GM10266 (cell line): Measurements from ENCODE around the gene EVL.
A peak's percentile ranks its signal among the peaks of the same experiment; 100 is the strongest.

ENCODE experiments used
- DNase-seq: peaks from one replicate; pipeline ENCODE4 v3.0.0; 2012; ENCODE audit errors: extremely low spot score
- TF ChIP-seq, protein P1 (sequence below): IDR thresholded peaks from 2 replicates; pipeline ENCODE4 v1.5.1; 2012; ENCODE audit warnings: mild to moderate bottlenecking, low read depth; ENCODE audit not compliant: control insufficient read depth, insufficient read depth; ENCODE audit errors: missing control alignments

Gene EVL

DNA sequence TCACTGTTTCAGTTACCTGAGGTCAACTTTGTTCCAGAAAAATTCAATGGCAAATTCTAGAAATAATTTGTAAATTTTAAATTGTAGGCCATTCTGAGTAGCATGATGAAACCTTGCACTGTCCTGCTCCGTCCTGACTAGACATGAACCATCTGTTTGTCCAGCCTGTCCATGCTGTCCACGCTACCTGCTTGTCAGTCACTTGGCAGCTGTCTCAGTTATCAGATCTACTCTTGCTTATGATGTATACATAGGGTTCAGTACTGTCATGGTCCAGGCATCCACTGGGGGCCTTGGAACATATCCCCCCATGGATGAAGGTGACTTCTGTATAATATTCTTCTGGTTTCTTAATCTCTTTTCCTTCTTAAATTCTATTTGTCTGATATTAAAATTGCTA lies 14.1 kb upstream of the EVL start:
- TF ChIP-seq, protein P1, sequence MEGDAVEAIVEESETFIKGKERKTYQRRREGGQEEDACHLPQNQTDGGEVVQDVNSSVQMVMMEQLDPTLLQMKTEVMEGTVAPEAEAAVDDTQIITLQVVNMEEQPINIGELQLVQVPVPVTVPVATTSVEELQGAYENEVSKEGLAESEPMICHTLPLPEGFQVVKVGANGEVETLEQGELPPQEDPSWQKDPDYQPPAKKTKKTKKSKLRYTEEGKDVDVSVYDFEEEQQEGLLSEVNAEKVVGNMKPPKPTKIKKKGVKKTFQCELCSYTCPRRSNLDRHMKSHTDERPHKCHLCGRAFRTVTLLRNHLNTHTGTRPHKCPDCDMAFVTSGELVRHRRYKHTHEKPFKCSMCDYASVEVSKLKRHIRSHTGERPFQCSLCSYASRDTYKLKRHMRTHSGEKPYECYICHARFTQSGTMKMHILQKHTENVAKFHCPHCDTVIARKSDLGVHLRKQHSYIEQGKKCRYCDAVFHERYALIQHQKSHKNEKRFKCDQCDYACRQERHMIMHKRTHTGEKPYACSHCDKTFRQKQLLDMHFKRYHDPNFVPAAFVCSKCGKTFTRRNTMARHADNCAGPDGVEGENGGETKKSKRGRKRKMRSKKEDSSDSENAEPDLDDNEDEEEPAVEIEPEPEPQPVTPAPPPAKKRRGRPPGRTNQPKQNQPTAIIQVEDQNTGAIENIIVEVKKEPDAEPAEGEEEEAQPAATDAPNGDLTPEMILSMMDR: no peak
- DNase-seq: no peak

DNA sequence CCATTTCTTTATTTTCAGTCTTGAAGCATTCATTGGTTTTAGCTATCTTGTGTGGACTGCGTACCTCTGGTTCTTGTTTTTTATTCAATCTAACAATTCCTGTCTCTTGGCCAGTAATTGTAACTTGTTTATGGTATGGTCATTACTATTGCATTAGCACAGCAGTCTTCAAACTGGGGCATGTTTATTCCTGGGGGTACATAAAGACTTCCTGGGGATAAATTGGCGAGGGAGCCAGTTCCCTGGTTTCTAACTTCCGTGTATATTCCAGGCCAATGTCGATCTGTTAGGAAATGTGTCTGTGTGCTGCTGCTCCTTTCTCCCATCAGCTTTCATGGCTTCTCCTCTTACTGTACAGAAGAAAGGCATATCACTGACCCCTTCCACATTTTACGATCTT lies 13.7 kb upstream of the EVL start:
- TF ChIP-seq, protein P1: no peak
- DNase-seq: no peak

DNA sequence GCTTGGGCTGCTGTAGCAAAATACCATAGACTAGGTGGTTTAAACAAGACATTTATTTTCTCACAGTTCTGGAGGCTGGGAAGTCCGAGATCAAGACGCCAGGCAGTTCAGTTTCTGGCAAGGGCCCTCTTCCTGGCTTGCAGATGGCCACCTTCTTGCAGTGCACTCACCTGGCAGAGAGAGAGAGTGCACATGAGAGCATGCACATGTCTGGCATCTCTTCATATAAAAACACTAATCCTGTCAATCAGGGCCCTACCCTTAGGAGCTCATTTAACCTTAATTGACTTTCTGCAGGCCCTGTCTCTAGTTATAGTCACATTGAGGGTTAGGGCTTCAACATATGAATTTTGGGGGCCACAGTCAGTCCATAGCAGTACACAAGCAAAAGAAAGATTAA lies 12.4 kb upstream of the EVL start:
- DNase-seq: no peak
- TF ChIP-seq, protein P1: no peak

DNA sequence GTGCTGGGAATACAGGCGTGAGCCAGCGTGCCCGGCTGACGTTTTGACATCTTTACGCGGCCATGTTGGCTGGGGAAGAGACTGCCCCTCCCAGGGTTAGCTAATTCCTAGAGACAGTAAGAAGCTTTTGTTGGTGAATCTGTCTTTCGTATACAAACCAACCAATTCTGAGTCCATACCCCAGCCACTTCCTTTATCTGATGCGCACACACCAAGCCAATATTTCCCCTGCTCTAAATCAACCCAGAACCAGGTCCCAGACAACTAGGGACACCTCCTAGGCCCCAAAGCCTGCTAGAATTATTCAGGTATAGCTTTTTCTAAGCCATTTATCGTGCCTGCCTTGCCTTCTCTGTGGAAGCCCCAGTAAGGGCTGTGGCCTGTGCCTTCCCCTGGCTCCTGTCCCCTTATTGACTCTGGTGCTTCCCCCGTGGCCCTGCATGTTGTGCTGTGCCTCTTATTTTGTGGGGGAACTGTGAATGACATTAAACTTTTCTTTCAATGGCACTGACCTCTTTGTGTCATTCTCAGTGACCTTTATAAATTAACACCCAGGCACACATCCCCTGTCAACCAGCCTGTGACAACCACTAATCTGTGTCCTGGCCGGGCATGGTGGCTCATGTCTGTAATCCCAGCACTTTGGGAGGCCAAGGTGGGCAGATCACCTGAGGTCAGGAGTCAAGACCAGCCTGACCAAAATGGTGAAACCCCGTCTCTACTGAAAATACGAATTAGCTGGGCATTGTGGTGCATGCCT lies 10.7 kb upstream of the EVL start:
- TF ChIP-seq, protein P1: no peak
- DNase-seq: no peak

DNA sequence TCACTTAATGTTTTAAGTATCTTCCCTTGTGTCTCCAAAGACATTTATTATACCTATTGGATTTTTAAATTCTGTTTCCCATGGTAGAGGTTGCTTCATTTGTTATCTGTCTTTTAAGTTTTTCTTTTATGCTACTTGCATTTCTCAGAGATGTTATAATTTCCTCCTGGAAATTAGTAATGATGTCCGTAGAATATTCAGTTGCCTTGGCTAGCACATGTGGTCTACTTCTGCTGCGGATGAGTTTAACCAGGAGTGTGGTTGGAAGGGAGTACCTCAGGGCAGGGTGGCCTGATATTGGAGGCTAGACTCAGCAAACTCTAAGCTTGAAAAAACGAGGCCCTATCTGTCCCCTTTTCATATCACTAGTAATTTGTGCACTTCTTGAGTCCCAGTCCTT lies 8.8 kb upstream of the EVL start:
- TF ChIP-seq, protein P1: no peak
- no peak for DNase-seq

DNA sequence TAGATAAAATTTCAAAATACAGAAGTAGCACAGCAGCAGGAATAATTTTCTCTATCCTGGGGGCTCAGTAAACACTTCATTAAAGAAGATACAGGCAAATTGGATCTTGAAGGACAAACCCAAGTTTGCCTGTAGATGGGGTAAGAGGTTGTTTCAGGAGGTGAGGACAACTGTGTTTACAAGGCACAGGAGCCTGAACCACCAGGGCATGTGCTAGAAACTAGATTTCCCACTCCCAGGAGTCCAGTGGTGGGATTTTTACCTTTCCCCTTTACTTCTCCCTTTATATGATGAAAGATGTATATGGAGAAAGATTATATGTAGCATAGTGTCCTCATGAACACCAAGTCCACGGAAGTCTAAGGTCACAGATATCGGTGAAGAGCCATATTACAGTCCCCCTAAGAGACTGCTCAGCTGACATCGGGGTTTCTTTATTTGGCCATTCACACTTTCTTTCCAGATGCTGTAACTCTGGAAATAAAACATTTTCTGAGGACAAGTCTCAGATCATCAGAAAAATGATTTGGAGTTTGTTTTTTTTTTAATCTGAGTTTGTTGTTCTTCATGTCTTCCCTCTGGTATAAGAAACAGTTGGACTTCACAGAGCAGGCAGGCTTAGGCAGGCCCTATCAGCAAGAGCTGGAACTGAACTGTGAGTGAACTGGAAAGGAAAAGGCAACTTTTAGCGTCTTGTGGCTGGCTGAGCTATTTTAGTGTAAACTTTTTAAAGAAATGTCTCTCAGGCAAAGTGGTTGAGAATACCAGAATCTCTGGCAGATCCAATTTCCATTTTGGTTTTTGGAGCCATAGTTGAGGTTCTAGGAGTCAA lies 8.0 kb upstream of the EVL start:
- DNase-seq: peak; percentile 56
- TF ChIP-seq, protein P1: peak; percentile 62
